Measurements from ENCODE around the gene PGA3. TPM values are rescaled to one million over a fixed set of nuclear protein-coding genes. Genes with fewer than 3 reads are reported as not detected.
"Not testable (repeated sequence)": the region's sequence is repeated elsewhere in the genome, so short reads cannot be mapped to it uniquely, and the experiment has no call there.

The PGA3 gene
- total RNA-seq, 6 experiments from 2014 or later: 0.21 to 0.37 (median 0.24) TPM; not detected in 1

GRCh38 chr11:61194981-61195695, 8.2 kb upstream of the PGA3 start:
- Mint-ChIP-seq H3K27me3 (ENCODE audit: insufficient read depth) (peaks cover 59% of the 10 kb centered on the region), H3K4me3 (no peak overlapping the region), H3K4me1 (ENCODE audit: low read depth) (no peaks in the 10 kb centered on the region), H3K27ac (no peak overlapping the region), H3K36me3 (ENCODE audit: low read depth) (peaks cover 5% of the 10 kb centered on the region; the same call in 1 of the 2 replicates), H3K9me3 (peaks cover 16% of the 10 kb centered on the region)
- no peak for TF ChIP-seq CTCF (IDR thresholded peaks at IDR 0.05)
- DNase-seq: no peak

- TF ChIP-seq CTCF (IDR thresholded peaks at IDR 0.05): no peak
- Mint-ChIP-seq H3K4me3 (no peak overlapping the region), H3K9me3 (peaks cover 16% of the 10 kb centered on the region), H3K27me3 (ENCODE audit: insufficient read depth) (peaks cover 60% of the 10 kb centered on the region), H3K4me1 (ENCODE audit: low read depth) (no peaks in the 10 kb centered on the region), H3K27ac (no peak overlapping the region), H3K36me3 (ENCODE audit: low read depth) (peaks cover 5% of the 10 kb centered on the region; the same call in 1 of the 2 replicates)
- DNase-seq: no peak
These were observed 7.6 kb upstream of the PGA3 start for GRCh38 chr11:61195719-61196118.

- Mint-ChIP-seq H3K27ac (no peak overlapping the region), H3K4me3 (no peak overlapping the region), H3K4me1 (ENCODE audit: low read depth) (no peaks in the 10 kb centered on the region), H3K9me3 (peaks cover 14% of the 10 kb centered on the region), H3K36me3 (ENCODE audit: low read depth) (peaks cover 5% of the 10 kb centered on the region; the same call in 1 of the 2 replicates), H3K27me3 (ENCODE audit: insufficient read depth) (peaks cover 63% of the 10 kb centered on the region)
- TF ChIP-seq CTCF (IDR thresholded peaks at IDR 0.05): no peak
- DNase-seq: no peak
These were observed 5.0 kb upstream of the PGA3 start for GRCh38 chr11:61198361-61198760.

- no peak overlapping the region for H3K4me3 Mint-ChIP-seq
- no peak for TF ChIP-seq CTCF (IDR thresholded peaks at IDR 0.05)
- peaks cover 14% of the 10 kb centered on the region for H3K9me3 Mint-ChIP-seq
- peaks cover 66% of the 10 kb centered on the region for H3K27me3 Mint-ChIP-seq (ENCODE audit: insufficient read depth)
- no peaks in the 10 kb centered on the region for H3K4me1 Mint-ChIP-seq (ENCODE audit: low read depth)
- H3K36me3 Mint-ChIP-seq (ENCODE audit: low read depth): peaks cover 5% of the 10 kb centered on the region; the same call in 1 of the 2 replicates
- no peak overlapping the region for H3K27ac Mint-ChIP-seq
- no peak for DNase-seq
These were observed 4.3 kb upstream of the PGA3 start for GRCh38 chr11:61198948-61199523.

- Mint-ChIP-seq H3K4me1 (ENCODE audit: low read depth) (no peaks in the 10 kb centered on the region), H3K9me3 (peaks cover 14% of the 10 kb centered on the region), H3K36me3 (ENCODE audit: low read depth) (peaks cover 5% of the 10 kb centered on the region; the same call in 1 of the 2 replicates), H3K27me3 (ENCODE audit: insufficient read depth) (peaks cover 60% of the 10 kb centered on the region), H3K27ac (no peak overlapping the region), H3K4me3 (no peak overlapping the region)
- no peak for TF ChIP-seq CTCF (IDR thresholded peaks at IDR 0.05)
- DNase-seq: no peak
These were observed 1.8 kb upstream of the PGA3 start for GRCh38 chr11:61201476-61201875.

- not testable (repeated sequence) for DNase-seq; H3K36me3 Mint-ChIP-seq (ENCODE audit: low read depth); H3K4me1 Mint-ChIP-seq (ENCODE audit: low read depth); H3K27ac Mint-ChIP-seq; H3K4me3 Mint-ChIP-seq
- Mint-ChIP-seq H3K9me3 (peaks cover 12% of the 10 kb centered on the region), H3K27me3 (ENCODE audit: insufficient read depth) (peaks cover 42% of the 10 kb centered on the region)
These were observed 558 bp downstream of the PGA3 start for GRCh38 chr11:61203873-61204272.

GRCh38 chr11:61204502-61205059, 1.3 kb downstream of the PGA3 start:
- not testable (repeated sequence) for H3K4me3 Mint-ChIP-seq; H3K9me3 Mint-ChIP-seq; H3K36me3 Mint-ChIP-seq (ENCODE audit: low read depth); H3K27ac Mint-ChIP-seq; DNase-seq; H3K4me1 Mint-ChIP-seq (ENCODE audit: low read depth)
- peaks cover 35% of the 10 kb centered on the region for H3K27me3 Mint-ChIP-seq (ENCODE audit: insufficient read depth)

GRCh38 chr11:61207636-61208310, 4.5 kb downstream of the PGA3 start:
- H3K9me3 Mint-ChIP-seq; H3K4me1 Mint-ChIP-seq (ENCODE audit: low read depth); H3K4me3 Mint-ChIP-seq; H3K27ac Mint-ChIP-seq; H3K36me3 Mint-ChIP-seq (ENCODE audit: low read depth); DNase-seq: not testable (repeated sequence)
- peaks cover 19% of the 10 kb centered on the region for H3K27me3 Mint-ChIP-seq (ENCODE audit: insufficient read depth)

Data from HFFc6 (cell line).